Esophagus squamous epithelium (tissue), 5 donors: ENCODE data around the gene WDHD1. TPM values are rescaled to one million over a fixed set of nuclear protein-coding genes. Genes with fewer than 3 reads are reported as not detected.

Experiments used
- DNase-seq: peaks from one replicate; lab custom pipeline; 2025; lab: John Stamatoyannopoulos, UW
- H3K27ac ChIP-seq, 4 donors: fragments of 200-600 bp; sonication (generic); one replicate each; pipeline ENCODE4 v1.5.1; 2016 to 2019; ENCODE audit warnings: mild to moderate bottlenecking in 1 of 4
- H3K27me3 ChIP-seq, 4 donors: fragments of 200-600 bp; sonication (generic); 1 replicate in 3 of 4; 2 replicates in 1 of 4; pipeline versions ENCODE4 v1.5.1 to v1.6.0; 2017 to 2021; ENCODE audit warnings: antibody characterized with exemption in 1 of 4
- H3K36me3 ChIP-seq, 3 donors: fragments of 200-600 bp; sonication (generic); one replicate each; pipeline ENCODE4 v1.5.1; 2016 to 2019
- H3K4me1 ChIP-seq, 3 donors: fragments of 200-600 bp; sonication (generic); one replicate each; pipeline ENCODE4 v1.5.1; 2017 to 2019
- H3K4me3 ChIP-seq, 4 donors: fragments of 200-600 bp; sonication (generic); 1 replicate in 3 of 4; 2 replicates in 1 of 4; pipeline ENCODE4 v1.5.1; 2016 to 2019; ENCODE audit warnings: mild to moderate bottlenecking in 2 of 4, moderate library complexity in 1 of 4
- H3K9me3 ChIP-seq, 3 donors: fragments of 200-600 bp; sonication (generic); one replicate each; pipeline ENCODE4 v1.5.1; 2016 to 2019
- POLR2A ChIP-seq, 4 donors: fragments of 450-650 bp; IDR thresholded peaks; one replicate each; pipeline ENCODE4 v1.6.1; 2017; ENCODE audit warnings: antibody characterized with exemption in 4 of 4, mild to moderate bottlenecking in 4 of 4, moderate library complexity in 3 of 4
- WGBS, 2 donors: methylation state at CpG; one replicate each; pipeline ENCODE4 v1.1.5; 2018; 5-methylcytosine and 5-hydroxymethylcytosine counted together
- intact Hi-C: fragments of 100-400 bp; cut with DNase I; formaldehyde crosslinking; loops from one replicate; pipeline ENCODE4 v1.15.0; 2022
- total RNA-seq, 4 donors: library from RNA; depleted of rRNA; stranded (reverse); fragments of >200 nt; gene quantifications; one replicate each; pipeline ENCODE4 v1.1.0, GENCODE V29; 2016
- TF ChIP-seq, protein P1 (sequence below), 6 experiments: fragments of 450-650 bp in 4 of 6; fragments of 200-600 bp in 2 of 6; sonication (generic) in 2 of 6; IDR thresholded peaks; one replicate each; pipeline ENCODE4 v1.5.1; 2016 to 2019; ENCODE audit warnings: antibody characterized with exemption in 6 of 6, mild to moderate bottlenecking in 4 of 6, moderate library complexity in 4 of 6
- donor health status: DM: yes; HTN: yes; CAD: no.

WDHD1 gene
- total RNA-seq, 4 donors from 2014 or later = 0.80 to 7.0 (median 5.0) TPM

DNA sequence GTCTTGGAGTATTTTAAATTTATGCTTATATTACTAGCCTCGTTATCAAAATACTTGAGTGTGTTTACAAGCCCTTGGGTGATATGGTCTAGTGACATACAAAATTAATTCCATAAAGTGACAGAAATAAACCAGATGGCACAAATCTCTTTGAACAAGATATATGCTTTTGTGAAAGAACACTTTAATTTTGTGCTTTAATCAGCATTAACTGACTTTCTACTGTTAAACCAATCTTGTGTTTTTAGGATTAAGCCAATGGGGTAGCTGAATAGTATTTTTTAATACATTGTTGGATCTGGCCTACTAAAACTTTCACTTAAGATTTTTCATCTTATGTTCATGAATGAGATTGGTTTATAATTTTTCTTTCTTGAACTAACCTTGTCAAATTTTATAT lies 93.9 kb downstream of the WDHD1 start:
- DNase-seq = no peak
- no peaks in the 10 kb centered on the region for H3K27me3 ChIP-seq
- no peaks in the 10 kb centered on the region for H3K36me3 ChIP-seq
- no peak overlapping the region for H3K27ac ChIP-seq
- no peaks in the 10 kb centered on the region for H3K4me1 ChIP-seq
- intact Hi-C loops = no loop called here
- no peak for TF ChIP-seq POLR2A (IDR thresholded peaks at IDR 0.05)
- TF ChIP-seq, protein P1, sequence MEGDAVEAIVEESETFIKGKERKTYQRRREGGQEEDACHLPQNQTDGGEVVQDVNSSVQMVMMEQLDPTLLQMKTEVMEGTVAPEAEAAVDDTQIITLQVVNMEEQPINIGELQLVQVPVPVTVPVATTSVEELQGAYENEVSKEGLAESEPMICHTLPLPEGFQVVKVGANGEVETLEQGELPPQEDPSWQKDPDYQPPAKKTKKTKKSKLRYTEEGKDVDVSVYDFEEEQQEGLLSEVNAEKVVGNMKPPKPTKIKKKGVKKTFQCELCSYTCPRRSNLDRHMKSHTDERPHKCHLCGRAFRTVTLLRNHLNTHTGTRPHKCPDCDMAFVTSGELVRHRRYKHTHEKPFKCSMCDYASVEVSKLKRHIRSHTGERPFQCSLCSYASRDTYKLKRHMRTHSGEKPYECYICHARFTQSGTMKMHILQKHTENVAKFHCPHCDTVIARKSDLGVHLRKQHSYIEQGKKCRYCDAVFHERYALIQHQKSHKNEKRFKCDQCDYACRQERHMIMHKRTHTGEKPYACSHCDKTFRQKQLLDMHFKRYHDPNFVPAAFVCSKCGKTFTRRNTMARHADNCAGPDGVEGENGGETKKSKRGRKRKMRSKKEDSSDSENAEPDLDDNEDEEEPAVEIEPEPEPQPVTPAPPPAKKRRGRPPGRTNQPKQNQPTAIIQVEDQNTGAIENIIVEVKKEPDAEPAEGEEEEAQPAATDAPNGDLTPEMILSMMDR (IDR thresholded peaks at IDR 0.05) = no peak
- WGBS, 2 donors = 89 to 96% methylated on average over 1 of the region's 1 CpG
- no peaks in the 10 kb centered on the region for H3K9me3 ChIP-seq
- H3K4me3 ChIP-seq = no peak overlapping the region

GRCh38 chr14:54931598-54932340 lies 95.1 kb downstream of the WDHD1 start:
- H3K27ac ChIP-seq = no peak overlapping the region
- no peaks in the 10 kb centered on the region for H3K4me1 ChIP-seq
- H3K36me3 ChIP-seq = no peaks in the 10 kb centered on the region
- DNase-seq = no peak
- H3K4me3 ChIP-seq = no peak overlapping the region
- no peaks in the 10 kb centered on the region for H3K9me3 ChIP-seq
- no peak for TF ChIP-seq POLR2A (IDR thresholded peaks at IDR 0.05)
- TF ChIP-seq, protein P1 (IDR thresholded peaks at IDR 0.05) = no peak
- no peaks in the 10 kb centered on the region for H3K27me3 ChIP-seq
- intact Hi-C loops = no loop called here
- WGBS, 2 donors = 85 to 93% methylated on average over 3 of the region's 3 CpGs

DNA sequence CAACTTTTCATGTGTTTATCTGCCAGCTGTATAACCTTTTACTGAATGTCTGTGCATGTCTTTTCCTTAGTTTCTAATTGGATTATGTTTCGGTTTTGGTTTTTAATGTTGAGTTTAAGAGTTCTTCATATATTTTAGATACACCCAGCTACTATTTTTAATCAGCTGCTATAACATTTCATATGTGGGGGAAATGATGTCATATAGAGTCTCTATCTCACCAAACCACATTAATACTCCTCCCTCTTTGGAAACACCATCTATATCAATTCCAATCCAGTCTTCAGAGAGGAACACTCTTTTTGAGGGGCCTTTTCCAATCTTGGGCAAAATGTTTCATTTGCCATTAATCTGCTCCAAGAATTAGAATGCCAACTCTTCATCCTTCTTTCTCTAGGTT lies 95.8 kb downstream of the WDHD1 start:
- 86 to 89% methylated on average over 1 of the region's 1 CpG for WGBS, 2 donors
- Histone ChIP-seq H3K36me3 (no peaks in the 10 kb centered on the region), H3K27ac (no peak overlapping the region), H3K4me1 (no peaks in the 10 kb centered on the region), H3K4me3 (no peak overlapping the region), H3K27me3 (no peaks in the 10 kb centered on the region), H3K9me3 (no peaks in the 10 kb centered on the region)
- intact Hi-C loops = no loop called here
- TF ChIP-seq, protein P1 (IDR thresholded peaks at IDR 0.05) = no peak
- no peak for TF ChIP-seq POLR2A (IDR thresholded peaks at IDR 0.05)
- no peak for DNase-seq

GRCh38 chr14:54929556-54929955 lies 97.3 kb downstream of the WDHD1 start:
- no peaks in the 10 kb centered on the region for H3K27me3 ChIP-seq
- intact Hi-C loops = no loop called here
- no peaks in the 10 kb centered on the region for H3K9me3 ChIP-seq
- DNase-seq = no peak
- no peak for TF ChIP-seq POLR2A (IDR thresholded peaks at IDR 0.05)
- TF ChIP-seq, protein P1 (IDR thresholded peaks at IDR 0.05) = no peak
- no peaks in the 10 kb centered on the region for H3K36me3 ChIP-seq
- no peaks in the 10 kb centered on the region for H3K4me1 ChIP-seq
- no peak overlapping the region for H3K27ac ChIP-seq
- H3K4me3 ChIP-seq = no peak overlapping the region

DNA sequence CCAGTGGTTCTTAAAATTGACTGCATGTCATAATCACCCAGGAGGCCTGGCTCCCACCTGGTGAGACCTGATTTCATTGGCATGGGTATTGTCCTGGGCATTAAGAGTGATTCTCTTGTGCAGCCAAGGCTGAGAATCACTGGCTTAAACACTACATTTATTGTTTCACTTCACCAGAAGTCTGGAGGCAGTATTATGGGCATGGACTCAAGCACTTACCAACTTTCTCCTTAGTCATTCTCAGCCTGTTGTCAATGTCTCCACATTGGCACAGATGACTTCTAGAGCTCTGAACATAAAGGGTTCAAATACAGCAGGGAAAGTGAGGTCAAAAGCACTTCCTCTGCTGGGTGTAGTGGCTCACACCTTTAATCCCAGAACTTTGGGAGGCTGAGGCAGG lies 98.7 kb downstream of the WDHD1 start:
- TF ChIP-seq POLR2A (IDR thresholded peaks at IDR 0.05) = no peak
- TF ChIP-seq, protein P1 (IDR thresholded peaks at IDR 0.05) = no peak
- Histone ChIP-seq H3K36me3 (no peaks in the 10 kb centered on the region), H3K27ac (no peak overlapping the region), H3K4me1 (no peaks in the 10 kb centered on the region), H3K27me3 (no peaks in the 10 kb centered on the region), H3K9me3 (no peaks in the 10 kb centered on the region), H3K4me3 (no peak overlapping the region)
- intact Hi-C loops = no loop called here
- no peak for DNase-seq
